H1 (cell line): ENCODE results near the gene VASH1.

Experiments
- CEBPB ChIP-seq: IDR thresholded peaks from 2 replicates; pipeline ENCODE4 v1.6.1; 2012; ENCODE audit warnings: low read depth, low read length
- EP300 ChIP-seq, 2 experiments: IDR thresholded peaks; 1 replicate in 1 of 2; 2 replicates in 1 of 2; pipeline ENCODE4 v1.6.1; 2011 to 2012; ENCODE audit warnings: low read depth in 2 of 2, low read length in 2 of 2, mild to moderate bottlenecking in 2 of 2, borderline replicate concordance in 1 of 2, inconsistent platforms in 1 of 2, moderate library complexity in 1 of 2
- FOSL1 ChIP-seq: IDR thresholded peaks from 2 replicates; pipeline ENCODE4 v1.6.1; 2011; ENCODE audit warnings: mild to moderate bottlenecking, low read depth, low read length, moderate library complexity; ENCODE audit not compliant: insufficient read depth
- GABPA ChIP-seq: IDR thresholded peaks from 2 replicates; pipeline ENCODE4 v1.6.1; 2011; ENCODE audit warnings: mild to moderate bottlenecking, low read length, moderate library complexity, borderline replicate concordance; ENCODE audit not compliant: insufficient read depth
- POLR2AphosphoS5 ChIP-seq: IDR thresholded peaks from 2 replicates; pipeline ENCODE4 v1.6.1; 2011; ENCODE audit warnings: low read depth, low read length
- SP1 ChIP-seq: IDR thresholded peaks from 2 replicates; pipeline ENCODE4 v1.6.1; 2011; ENCODE audit warnings: low read depth, low read length
- SRF ChIP-seq: IDR thresholded peaks from 2 replicates; pipeline ENCODE4 v1.6.1; 2011; ENCODE audit warnings: mild to moderate bottlenecking, low read depth, low read length, moderate library complexity
- TEAD4 ChIP-seq: IDR thresholded peaks from 2 replicates; pipeline ENCODE4 v1.6.1; 2012; ENCODE audit warnings: low read depth, low read length, inconsistent platforms, mixed read lengths
- YY1 ChIP-seq: IDR thresholded peaks from 2 replicates; pipeline ENCODE4 v1.6.1; 2011; ENCODE audit warnings: low read depth, mild to moderate bottlenecking, low read length
- ZNF274 ChIP-seq: IDR thresholded peaks from 2 replicates; pipeline ENCODE4 v1.7.0; 2012; ENCODE audit warnings: low read length, borderline replicate concordance; ENCODE audit errors: extremely low read depth
- TF ChIP-seq, protein P1 (sequence below), 3 experiments: IDR thresholded peaks; 1 replicate in 2 of 3; 2 replicates in 1 of 3; pipeline versions ENCODE4 v1.5.1 to v1.6.1; 2011; ENCODE audit warnings: low read length in 3 of 3, mild to moderate bottlenecking in 3 of 3, inconsistent platforms in 2 of 3, low read depth in 1 of 3, moderate library complexity in 1 of 3; ENCODE audit not compliant: insufficient read depth in 1 of 3; ENCODE audit errors: control extremely low read depth in 1 of 3

DNA sequence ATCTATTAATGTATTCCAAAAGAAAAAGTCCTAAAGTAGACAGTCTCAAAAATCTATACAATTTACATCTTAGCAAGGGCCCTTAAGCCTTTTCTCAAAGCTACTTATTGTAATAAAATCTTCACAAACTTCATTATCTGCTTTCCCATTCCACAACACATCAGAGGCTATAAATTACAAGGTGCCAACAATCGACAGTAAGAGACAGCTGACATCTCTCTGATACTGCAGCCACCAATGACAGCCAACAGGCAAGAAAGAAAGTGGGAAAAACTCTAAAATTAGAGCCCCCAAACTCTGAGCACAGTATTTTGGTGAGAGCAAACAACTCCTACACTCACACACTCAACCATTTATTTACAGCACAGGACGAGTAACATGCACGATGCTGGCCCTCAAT is 49.3 kb downstream of the VASH1 start:
- no peak for TF ChIP-seq POLR2AphosphoS5
- TF ChIP-seq EP300 (IDR thresholded peaks at IDR 0.05; ENCODE audit: borderline replicate concordance in 1 of 2, low read depth in 2 of 2, low read length in 2 of 2), result no peak
- TF ChIP-seq, protein P1, sequence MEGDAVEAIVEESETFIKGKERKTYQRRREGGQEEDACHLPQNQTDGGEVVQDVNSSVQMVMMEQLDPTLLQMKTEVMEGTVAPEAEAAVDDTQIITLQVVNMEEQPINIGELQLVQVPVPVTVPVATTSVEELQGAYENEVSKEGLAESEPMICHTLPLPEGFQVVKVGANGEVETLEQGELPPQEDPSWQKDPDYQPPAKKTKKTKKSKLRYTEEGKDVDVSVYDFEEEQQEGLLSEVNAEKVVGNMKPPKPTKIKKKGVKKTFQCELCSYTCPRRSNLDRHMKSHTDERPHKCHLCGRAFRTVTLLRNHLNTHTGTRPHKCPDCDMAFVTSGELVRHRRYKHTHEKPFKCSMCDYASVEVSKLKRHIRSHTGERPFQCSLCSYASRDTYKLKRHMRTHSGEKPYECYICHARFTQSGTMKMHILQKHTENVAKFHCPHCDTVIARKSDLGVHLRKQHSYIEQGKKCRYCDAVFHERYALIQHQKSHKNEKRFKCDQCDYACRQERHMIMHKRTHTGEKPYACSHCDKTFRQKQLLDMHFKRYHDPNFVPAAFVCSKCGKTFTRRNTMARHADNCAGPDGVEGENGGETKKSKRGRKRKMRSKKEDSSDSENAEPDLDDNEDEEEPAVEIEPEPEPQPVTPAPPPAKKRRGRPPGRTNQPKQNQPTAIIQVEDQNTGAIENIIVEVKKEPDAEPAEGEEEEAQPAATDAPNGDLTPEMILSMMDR (IDR thresholded peaks at IDR 0.05; ENCODE audit: control extremely low read depth in 1 of 3, insufficient read depth in 1 of 3, low read depth in 1 of 3, low read length in 3 of 3), result no peak
- no peak for TF ChIP-seq FOSL1
- TF ChIP-seq YY1, result no peak
- TF ChIP-seq CEBPB, result no peak
- no peak for TF ChIP-seq SRF
- no peak for TF ChIP-seq TEAD4
- TF ChIP-seq SP1, result no peak
- no peak for TF ChIP-seq GABPA
- TF ChIP-seq ZNF274, result no peak
